SW480 (cell line): ENCODE results near the gene NRG4.
"Not testable (repeated sequence)": the region's sequence is repeated elsewhere in the genome, so short reads cannot be mapped to it uniquely, and the experiment has no call there.

Experiments
- DNase-seq: peaks from one replicate; pipeline ENCODE4 v3.0.0-alpha.2; 2016; ENCODE audit warnings: low spot score

The NRG4 gene, protein sequence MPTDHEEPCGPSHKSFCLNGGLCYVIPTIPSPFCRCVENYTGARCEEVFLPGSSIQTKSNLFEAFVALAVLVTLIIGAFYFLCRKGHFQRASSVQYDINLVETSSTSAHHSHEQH

DNA sequence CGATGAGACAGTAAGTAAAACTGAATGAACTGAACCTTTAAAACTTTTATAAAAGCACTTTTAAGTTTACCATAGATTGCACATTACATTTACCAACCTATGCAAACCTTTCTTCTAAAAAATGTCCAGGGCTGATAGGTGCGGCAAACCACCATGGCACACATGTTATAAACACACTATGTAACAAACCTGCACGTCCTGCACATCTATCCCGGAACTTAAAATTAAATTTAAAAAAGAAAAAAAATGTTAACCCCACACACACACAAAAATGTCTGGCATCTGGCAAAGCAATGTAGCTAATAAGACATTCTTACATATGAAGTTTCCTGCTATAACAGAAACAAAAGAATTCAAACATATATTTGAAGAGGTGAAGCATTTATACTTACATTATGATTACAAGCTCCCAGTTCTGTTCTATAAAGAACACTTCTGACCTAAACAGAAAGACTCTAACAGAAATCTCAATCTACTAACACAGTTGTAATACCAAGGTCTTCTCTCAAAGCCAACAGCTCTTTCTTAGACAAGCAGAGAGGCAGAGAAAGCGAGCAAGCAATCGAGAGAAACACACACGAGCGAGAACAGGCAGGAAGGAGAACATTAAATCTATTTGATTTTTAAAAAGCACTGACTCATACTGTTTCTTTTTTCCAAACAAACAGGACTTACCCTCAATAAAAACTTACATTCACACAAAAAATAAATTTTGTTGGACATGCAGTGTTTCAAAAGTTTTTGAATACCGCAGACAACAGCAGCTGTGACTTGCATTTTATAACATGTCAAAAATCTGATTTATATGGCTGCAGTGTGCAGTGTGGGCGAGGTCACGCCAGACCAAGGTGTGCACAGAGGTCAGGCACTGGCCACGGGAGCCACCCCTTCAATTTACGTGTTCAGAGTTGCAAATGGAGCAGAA is at the start of gene NRG4:
TSS of gene NRG4 (minus strand) at position 798 of the 925 bp plus-strand sequence. CDS start 1,194 bp downstream, outside the sequence.
- DNase-seq: peak; percentile 39

DNA sequence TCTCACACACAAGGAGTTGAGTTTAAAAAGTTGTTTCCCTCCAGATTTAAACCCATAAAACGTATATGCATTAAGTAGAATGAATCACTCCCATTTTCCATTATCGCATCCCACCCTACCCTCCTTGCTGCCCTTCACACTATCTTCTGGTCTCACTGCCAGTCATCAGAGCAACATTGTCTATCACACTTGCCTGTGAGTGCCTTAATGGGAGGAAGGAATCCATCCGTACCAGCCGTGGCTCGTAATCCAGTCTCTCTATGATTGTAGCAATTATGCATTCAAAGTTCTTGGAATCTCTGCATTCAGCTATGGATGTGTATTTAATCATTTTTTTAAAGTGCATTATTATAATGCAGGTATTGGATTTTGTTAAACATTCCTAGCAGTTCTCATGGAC is 49.5 kb upstream of the NRG4 start:
- DNase-seq: no peak

DNA sequence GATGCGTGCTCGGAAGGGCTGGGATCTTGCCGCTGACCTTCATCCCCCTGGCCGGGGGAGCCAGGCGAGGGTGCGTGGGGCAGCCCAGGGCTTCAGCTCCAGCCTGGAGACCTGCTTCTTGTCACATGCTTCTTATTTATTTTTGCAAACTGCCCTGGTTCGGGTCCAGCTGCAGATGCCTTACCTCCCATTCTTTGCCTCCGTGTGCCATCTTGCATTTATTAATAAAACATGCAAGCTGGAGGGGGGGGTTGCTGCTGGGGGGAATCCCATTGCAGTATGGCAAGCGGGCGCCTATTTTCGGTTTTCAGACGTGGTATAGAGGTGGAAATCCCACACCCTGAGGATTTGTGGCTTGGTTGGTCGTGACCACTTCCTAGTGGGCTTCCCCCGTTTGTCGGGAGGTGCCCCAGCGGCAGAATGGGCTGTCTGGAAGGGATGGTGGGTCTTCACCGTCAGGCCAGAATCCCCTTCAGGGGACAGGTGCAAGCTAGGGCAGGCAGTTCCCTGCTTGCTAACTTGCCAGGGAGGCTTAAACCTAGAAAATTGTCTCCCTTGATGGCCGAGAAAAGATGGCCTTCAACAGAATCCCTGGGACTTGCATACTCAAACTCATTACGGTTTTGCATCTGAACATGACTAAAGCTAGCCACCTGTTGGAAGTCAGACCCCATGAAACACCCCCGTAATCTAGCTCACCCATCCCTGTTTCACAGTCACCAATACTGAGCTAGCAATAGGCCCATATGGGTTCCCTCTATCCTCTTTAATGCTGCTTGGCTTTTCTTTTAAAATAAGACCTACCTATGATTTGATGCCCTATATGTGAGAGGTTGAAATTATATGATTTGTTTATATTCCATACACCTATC is 48.1 kb upstream of the NRG4 start:
- peak; percentile 10 for DNase-seq

DNA sequence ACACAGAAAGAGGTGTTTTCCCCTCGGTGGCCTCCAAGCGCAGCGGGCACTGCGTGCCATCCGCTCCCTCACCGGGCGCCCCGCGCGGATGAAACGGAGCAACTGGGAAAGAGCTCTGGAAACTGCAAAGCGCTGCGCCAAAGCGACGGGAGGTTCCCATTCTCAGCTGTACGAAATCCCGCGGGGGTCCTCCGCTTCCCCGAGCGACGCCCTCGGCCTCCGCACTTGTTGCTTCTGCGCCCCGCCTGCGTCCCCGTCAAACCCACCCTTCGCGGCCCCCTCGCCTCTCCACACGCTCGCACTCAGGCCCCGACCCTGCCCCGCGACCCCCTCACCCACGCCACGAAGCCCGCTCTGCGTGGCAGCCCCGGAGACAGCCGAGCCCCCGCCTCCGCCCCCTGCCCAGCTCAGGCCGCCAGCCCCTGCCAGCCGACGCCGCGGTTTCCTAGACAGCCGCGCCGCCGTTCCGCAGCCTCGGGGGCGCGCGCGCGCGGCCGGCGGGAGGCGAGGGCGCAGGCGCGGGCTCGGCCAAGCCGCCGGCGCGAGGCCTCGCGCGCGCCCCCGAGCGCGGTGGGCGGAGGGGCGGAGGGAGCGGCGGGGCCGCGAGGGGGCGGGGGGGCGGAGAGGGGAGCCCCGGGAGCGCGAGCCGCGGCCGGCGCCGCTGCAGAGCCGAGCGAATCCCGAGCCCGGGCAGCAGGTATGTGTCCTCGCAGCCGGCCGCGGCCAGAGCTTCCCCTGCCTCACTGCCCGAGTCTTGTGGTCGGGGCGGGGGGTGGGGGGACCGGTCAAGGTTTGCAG is 47.3 kb upstream of the NRG4 start, which contains the start of gene TMEM266:
TSS of gene TMEM266 (plus strand) at position 666 of the 798 bp plus-strand sequence. CDS start 74,279 bp downstream, outside the sequence.
- peak; percentile 58 for DNase-seq

DNA sequence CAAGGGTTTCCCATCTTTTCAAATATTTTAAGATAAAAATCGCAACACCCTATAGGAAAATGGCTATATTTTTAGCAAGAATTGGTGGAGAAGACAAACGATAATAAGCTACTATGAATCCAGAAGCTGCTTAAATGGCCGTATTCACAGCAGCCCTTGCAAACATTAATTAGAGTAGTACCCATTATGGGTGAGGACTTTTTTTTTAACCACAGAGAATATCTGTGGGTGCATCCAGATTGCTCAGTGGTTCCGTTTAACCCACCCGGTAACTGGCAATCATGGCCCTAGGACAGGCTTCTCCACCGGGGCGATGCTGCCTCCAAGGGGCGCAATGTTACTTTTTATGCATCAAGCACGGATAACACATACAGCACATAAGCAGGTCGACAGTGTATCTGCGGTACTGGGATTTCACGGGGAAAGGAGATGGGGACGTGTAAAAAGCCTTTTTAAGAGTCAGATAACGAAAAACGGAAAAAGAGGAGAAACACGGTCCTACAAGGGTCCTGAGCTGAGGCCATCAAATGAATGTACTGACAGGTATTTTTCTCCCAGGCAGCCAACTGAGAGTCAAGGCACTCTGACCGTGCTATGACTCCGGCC is 46.6 kb upstream of the NRG4 start:
- peak; percentile 58 for DNase-seq

DNA sequence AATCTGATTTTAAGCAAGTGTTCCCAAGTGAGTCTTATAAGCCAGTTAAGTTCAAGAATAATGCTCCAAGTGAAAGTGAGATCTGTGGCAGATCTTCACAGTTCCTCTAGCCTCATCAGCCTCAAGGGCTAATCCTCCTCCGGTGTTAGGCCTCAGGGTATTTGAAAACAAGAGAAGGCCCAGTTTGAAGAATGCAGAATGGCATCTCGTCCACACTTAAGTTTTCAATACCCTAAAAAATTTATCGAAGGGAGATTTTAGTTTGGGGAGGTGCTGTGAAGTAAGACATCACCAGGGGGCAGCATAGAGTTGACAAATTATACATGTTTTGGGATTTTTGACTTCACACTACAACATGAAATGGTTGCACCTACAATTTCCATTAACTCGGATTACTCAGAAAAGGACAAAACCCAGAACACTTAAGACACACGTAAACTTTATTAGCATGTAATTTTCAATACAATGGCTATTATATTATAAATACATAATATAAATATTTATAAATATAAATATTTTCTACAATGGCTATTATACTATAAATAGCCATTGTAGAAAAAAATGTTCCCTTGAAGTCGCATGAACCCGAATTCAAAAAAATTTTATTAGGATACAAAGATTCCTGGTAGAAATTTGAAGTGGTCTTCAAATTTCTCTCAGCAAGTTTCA is 45.2 kb upstream of the NRG4 start:
- peak; percentile 14 for DNase-seq

DNA sequence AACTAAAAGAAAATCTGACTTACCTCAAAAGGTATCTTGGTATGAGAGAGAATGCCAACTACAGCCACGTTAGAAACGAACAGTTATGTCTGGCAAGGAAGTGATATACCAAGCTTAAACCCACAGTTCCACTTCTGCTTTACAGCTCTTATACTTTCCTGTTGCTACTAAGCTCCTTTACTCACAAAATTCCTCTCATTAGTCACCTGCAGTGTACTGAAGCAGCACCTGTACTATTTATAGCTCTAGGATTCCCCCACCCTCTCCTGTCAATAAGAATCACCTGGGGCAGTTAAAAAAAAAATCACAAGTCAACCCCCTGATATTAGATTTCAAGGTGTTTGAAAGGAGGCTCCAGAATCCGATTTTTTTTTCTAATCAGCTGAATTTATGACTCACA is 44.7 kb upstream of the NRG4 start:
- DNase-seq: peak; percentile 30

DNA sequence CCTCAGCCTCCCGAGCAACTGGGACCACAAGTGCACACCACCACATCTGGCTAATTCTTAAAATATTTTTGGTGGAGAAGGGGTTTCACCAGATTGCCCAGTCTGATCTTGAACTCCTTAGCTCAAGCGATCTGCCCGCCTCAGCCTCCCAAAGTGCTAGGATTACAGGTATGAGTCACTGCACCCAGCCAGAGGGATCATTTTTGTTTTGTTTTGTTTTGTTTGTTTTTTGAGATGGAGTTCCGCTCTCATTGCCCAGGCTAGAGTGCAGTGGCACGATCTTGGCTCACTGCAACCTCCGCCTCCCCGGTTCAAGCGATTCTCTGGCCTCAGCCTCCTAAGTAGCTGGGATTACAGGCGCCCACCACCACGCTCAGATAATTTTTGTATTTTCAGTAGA is 42.0 kb upstream of the NRG4 start:
- DNase-seq: not testable (repeated sequence)

DNA sequence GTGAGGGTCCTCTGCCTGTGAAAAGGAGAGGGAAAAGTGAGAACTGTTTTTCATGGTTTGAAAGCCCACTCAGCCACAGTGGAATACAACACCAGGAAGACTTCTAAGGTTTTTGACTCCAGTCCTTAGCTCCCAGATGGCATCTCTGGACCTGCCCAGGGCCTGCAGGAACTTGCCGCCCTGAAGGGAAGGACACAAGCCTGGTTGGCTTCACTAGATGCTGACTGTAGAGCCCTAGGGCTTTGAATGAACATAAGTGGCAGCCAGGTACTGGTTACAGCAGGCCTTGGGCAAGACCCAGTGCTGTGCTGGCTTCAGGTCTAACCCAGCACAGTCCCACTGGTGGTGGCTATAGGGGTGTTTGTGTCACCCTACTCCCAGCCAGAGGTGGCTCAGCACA is 26.3 kb upstream of the NRG4 start:
- no peak for DNase-seq

DNA sequence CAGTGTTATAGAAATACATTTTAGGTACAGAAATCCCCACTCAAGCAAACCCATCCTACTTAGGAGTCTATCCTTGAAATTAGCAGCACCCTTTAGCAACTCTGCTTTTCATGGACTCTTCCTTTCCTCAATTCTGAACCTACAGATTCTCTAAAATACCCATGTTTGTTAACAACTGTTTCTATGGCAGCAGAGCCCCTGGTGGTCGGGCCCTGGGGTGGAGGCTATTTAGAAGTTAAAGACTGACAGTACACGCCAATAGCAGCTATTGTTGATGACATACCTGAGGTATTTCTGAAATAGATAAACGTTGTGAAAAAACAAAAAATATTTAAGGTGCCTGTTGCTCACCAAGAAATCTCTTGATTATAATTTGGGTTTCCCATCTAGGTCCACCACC is 23.4 kb upstream of the NRG4 start:
- no peak for DNase-seq

DNA sequence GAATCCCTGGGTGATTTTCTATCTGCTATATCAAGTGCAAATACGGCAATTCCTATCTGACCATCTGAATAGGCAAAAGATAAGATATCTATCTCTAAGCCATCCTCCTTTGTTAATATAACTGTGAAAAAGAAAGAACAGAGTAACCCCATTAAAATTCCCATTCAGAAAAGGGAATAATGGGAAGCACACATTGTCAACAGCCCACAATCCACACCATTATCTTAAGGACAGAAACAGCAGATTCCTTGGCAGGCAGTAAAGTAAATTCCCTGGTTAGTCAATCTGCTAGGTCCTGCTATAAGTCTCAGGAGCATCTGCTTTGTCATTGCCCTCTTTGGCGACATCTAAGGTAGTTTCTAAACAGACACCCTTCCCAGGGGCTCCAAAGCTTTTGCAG is 21.9 kb upstream of the NRG4 start:
- no peak for DNase-seq

DNA sequence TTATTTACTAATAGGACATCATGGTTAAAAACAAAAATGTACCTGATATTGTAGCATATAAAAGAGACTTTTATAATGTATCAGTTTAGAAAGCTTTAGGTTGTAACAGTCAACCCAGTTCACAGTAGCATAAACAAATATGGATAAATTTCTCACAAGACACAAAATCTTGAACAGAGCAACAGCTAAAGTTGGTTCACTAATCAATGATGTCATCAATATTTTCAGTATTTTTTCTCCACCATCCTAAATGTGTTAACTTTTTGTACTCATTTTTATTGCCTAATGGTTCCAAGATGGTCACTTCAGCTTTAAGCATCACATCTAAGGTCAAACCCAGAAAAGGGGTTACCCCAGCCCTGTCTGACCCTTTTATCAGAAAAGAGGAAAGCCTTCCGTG is 21.2 kb upstream of the NRG4 start:
- DNase-seq: no peak

DNA sequence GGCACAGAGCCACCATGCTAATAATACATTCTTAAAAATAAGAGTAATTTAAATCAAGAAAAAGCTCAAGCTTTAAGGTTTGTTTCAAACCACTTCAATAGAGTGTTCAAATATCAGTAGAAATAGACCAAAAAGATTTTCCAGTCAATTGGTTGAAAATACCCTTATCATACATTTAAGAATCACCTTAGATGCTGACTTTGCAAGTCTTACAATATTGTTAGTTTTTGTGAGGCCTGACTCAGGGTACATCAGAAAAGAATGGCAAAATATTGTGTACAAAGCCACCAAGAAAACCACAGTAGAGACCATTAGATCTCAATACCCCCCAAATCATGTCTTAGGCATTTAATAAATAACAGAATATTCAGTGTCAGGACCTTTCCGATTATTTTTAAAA is 19.8 kb upstream of the NRG4 start:
- no peak for DNase-seq

DNA sequence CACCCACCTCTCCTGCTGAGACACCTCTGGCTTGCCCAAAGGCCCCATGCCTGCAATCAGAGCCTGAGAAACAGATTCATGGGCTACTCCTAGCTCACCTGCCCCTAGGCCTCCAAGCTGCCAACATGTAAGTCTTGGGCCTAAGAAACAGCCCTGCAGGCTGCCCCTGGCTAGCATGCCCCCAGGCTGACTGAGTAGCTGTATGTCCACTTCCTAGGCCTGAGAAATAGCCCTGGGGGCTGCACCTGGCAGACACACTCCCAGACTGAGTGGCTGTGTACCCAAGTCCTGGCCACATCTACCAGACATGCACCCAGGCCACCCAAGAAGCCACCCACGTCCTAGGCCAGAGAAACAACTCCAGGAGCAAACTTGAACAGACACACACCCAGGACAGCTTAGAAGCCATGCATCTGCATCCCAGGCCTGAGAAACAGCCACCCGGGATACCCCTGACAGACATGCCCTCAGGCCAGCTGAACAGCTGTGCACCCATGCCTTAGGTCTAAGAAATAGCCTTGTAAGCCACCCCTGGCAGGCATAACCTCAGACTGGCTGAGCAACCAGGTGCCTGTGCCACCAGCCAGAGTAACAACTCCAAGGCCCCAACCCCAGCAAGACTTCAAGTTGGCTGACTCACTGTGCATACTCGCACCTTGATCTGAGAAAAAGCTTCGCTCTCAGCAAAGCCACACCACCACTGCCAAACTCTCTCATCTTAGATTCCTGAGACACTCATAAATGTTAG is 12.0 kb upstream of the NRG4 start:
- DNase-seq: no peak

DNA sequence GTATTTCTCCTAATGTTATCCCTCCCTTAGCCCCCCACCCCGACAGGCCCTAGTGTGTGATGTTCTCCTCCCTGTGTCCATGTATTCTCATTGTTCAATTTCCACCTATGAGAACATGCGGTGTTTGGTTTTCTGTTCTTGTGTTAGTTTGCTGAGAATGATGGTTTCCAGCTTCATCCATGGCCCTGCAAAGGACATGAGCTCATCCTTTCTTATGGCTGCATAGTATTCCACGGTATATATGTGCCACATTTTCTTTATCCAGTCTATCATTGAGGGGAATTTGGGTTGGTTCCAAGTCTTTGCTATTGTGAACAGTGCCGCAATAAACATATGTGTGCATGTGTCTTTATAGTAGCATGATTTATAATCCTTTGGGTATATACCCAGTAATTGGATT is 1.2 kb upstream of the NRG4 start:
- DNase-seq: not testable (repeated sequence)

DNA sequence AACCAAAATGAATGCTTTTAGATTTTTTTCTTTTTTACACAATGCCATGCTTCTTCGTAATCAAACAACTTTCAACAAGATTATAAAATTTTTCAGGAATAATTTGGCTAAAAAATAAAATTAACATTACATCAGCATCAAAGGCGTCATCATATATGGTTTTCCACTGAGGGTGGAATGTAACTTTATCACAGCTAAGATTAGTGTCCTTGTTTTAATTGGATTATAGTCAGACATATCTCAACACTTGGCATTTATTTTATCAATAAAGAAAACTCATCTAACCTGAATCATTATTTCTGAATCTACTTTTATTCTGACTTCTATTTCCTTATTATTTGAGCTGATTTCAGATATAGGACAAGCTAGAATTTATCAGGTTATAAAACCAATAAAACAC is 1.6 kb downstream of the NRG4 start:
- DNase-seq: no peak

DNA sequence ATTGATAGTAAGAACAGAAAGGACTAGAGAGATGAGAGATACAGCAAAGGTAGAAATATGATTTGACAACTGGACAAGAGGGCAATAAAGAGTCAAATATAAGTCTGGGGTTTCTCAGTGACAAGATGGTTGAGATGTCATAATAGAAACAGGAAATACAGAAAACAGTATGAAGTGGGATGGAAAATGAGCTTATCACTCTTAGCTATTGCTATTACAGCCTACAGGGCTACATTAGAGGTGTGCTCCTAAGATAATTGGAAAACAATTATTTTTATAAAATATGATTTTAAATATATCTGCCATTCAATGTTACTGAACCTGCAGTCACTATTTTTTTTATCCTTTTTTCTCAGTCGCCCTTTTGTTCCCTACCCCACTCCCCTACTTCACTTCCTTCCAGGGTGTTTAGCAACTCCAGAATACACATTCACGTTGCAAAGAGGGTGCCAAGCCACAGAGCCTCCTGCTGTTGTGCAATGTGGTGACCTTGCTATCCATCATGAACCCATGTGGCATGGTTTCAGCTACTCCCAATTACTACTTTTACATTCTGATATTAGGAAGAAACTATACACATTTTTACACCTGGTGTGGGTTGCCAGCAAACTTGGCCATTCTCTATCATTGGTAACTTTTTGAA is 6.0 kb downstream of the NRG4 start:
- DNase-seq: no peak

DNA sequence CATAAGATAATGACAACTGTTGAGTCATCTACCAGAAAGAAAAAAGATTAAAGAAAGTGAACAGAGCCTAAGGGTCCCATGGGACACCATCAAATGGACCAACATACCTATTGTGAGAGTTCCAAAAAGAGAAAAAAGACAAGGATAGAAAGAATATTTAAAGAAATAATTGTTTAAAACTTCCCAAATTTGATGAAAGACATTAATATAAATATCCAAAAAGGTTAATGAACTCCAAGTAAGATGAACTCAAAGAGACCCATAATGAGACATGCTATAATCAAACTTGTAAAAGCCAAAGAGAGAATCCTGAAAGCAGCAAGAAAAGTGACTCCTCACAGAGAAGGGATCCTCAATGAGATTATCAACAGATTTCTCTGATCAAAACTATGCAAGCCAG is 8.9 kb downstream of the NRG4 start:
- DNase-seq: no peak

DNA sequence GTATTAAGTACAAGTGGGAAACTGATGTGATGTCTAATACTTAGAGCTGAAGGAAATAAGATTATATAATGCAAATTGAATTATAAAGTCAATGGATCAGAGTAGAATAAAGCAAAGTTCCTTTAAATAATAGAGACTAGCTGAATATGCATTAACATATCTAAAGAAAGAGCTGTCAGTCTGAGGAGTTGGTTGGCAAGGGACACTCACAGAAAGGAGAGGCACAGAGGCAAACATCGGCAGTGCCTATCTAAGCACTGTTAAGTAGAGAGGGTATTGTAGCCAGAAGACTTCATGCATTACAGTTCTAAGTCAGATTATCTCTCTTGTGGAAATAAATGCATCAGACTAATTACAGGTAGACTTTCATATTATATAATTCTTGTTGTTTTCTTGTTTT is 16.6 kb downstream of the NRG4 start:
- no peak for DNase-seq

DNA sequence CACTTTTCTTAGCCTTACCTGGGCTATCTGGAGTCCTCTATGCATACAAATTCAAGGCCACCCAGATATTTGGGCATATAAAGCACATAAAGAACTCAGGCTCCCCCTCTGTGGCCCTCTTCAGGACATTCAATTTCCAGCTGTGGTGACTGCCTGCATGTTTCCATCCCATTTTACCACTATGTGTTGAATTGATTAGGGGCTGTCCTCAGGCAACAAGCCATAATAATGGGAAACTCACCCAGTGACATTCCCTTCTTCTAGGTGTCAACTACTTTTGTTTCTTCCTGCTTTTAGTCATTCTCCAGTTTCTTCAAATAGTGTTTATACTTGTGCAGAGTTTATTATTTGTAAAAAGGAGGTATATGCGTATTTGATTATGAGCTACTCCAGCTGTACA is 18.0 kb downstream of the NRG4 start:
- DNase-seq: no peak
